ENCODE measurements around the gene USPL1. TPM values are rescaled to one million over a fixed set of nuclear protein-coding genes. Genes with fewer than 3 reads are reported as not detected.

USPL1 gene
- total and polyA plus RNA-seq, 2 of the 13 experiments (the other 11 are each of a cell fraction or from before 2014, with no cell fraction given) = 13.7 to 15.9 TPM

GRCh38 chr13:30660796-30661195 lies 43.1 kb downstream of the USPL1 start (continued):
- TF ChIP-seq ZNF543 (CRISPR knock-in tag; IDR thresholded peaks at IDR 0.05) = no peak

- ChIA-PET CTCF (ENCODE audit: low intra/inter-chr PET ratio, low total read pairs) (no interaction called here), POLR2A (no interaction called here)
- Histone ChIP-seq H3K9ac (ENCODE audit: insufficient read depth, low read depth, low read length) (no peak overlapping the region), H3K27ac (ENCODE audit: extremely low read length, insufficient read depth, low read length) (no peak overlapping the region), H3K36me3 (replicated peaks in 1 of 2; ENCODE audit: control insufficient read depth in 1 of 2, insufficient read depth in 2 of 2, low read length in 2 of 2) (0 out of 5 replicates have a peak, but pooled peaks cover 0 to under 1% of the 10 kb centered on the region in 2 experiments), H3K27me3 (ENCODE audit: control insufficient read depth in 1 of 2, insufficient read depth in 2 of 2, low read length in 2 of 2) (no peaks in the 10 kb centered on the region), H3K79me2 (ENCODE audit: insufficient read depth, low read length) (no peaks in the 10 kb centered on the region), H2AFZ (ENCODE audit: low read length) (no peak overlapping the region), H3K4me3 (replicated peaks in 1 of 3; ENCODE audit: insufficient read depth in 1 of 3, low read depth in 2 of 3, low read length in 3 of 3) (no peak overlapping the region), H3K9me3 (ENCODE audit: low read length) (no peaks in the 10 kb centered on the region), H3K4me2 (ENCODE audit: low read depth, low read length) (no peak overlapping the region), H4K20me1 (ENCODE audit: insufficient read depth, low read length) (no peaks in the 10 kb centered on the region), H3K4me1 (ENCODE audit: insufficient read depth, low read length) (peaks cover 58% of the 10 kb centered on the region)
- ATAC-seq = no peak
- BruUV-seq (replicated peaks) = no TSS peak
- 93% methylated on average over 4 of the region's 4 CpGs for WGBS (ENCODE audit: low lambda C conversion rate)
- FAIRE-seq = no peak
- in situ Hi-C loops (cut with HindIII; ENCODE audit: extremely low pct_ligation_motif_present, low pct_unique_long_range_greater_than_20kb) = no loop called here
- DNase-seq (ENCODE audit: low spot score) = no peak
- intact Hi-C loops (cut with micrococcal nuclease; ENCODE audit: unreplicated experiment) = no loop called here
- TF ChIP-seq, protein P1, sequence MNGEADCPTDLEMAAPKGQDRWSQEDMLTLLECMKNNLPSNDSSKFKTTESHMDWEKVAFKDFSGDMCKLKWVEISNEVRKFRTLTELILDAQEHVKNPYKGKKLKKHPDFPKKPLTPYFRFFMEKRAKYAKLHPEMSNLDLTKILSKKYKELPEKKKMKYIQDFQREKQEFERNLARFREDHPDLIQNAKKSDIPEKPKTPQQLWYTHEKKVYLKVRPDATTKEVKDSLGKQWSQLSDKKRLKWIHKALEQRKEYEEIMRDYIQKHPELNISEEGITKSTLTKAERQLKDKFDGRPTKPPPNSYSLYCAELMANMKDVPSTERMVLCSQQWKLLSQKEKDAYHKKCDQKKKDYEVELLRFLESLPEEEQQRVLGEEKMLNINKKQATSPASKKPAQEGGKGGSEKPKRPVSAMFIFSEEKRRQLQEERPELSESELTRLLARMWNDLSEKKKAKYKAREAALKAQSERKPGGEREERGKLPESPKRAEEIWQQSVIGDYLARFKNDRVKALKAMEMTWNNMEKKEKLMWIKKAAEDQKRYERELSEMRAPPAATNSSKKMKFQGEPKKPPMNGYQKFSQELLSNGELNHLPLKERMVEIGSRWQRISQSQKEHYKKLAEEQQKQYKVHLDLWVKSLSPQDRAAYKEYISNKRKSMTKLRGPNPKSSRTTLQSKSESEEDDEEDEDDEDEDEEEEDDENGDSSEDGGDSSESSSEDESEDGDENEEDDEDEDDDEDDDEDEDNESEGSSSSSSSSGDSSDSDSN (CRISPR knock-in tag; IDR thresholded peaks at IDR 0.05) = no peak
Measured at GRCh38 chr13:30664689-30665275, 47.1 kb downstream of the USPL1 start.

DNA sequence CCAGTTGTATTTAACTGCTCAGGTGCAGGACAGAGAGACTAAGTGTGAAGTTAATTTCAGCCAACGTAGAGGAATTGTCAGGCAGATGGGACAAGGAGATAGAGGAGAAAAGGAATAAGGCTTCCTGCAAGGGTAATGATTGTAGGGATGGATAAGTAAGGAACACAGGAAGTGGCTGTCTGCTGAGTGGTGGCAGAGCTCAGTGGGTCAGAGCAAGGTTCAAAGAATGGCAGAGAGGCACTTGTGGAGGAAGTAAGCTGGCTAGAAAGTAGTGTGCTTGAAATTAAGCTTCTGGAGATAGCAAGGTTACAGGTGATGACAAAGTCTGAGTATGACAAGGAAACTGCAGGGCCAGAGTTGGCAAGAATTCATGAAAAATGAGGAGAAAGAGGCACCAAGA lies 47.9 kb downstream of the USPL1 start:
- ChIA-PET CTCF (ENCODE audit: low intra/inter-chr PET ratio, low total read pairs) (no interaction called here), POLR2A (no interaction called here)
- H4K20me1 ChIP-seq (ENCODE audit: insufficient read depth, low read length) = no peaks in the 10 kb centered on the region
- no peaks in the 10 kb centered on the region for H3K9me3 ChIP-seq (ENCODE audit: low read length)
- no peaks in the 10 kb centered on the region for H3K27me3 ChIP-seq (ENCODE audit: control insufficient read depth in 1 of 2, insufficient read depth in 2 of 2, low read length in 2 of 2)
- in situ Hi-C loops (cut with HindIII; ENCODE audit: extremely low pct_ligation_motif_present, low pct_unique_long_range_greater_than_20kb) = no loop called here
- H3K4me2 ChIP-seq (ENCODE audit: low read depth, low read length) = peak overlapping the region; percentile 34; the same call in 1 of the 2 replicates
- H3K4me3 ChIP-seq (replicated peaks in 1 of 3; ENCODE audit: insufficient read depth in 1 of 3, low read depth in 2 of 3, low read length in 3 of 3) = no peak overlapping the region
- intact Hi-C loops (cut with micrococcal nuclease; ENCODE audit: unreplicated experiment) = no loop called here
- DNase-seq (ENCODE audit: low spot score) (no peak), ATAC-seq (no peak), FAIRE-seq (peak; percentile 39)
- no peaks in the 10 kb centered on the region for H3K79me2 ChIP-seq (ENCODE audit: insufficient read depth, low read length)
- H3K27ac ChIP-seq (ENCODE audit: extremely low read length, insufficient read depth, low read length) = peak overlapping the region; percentile 49
- no peak overlapping the region; the same call in 1 of the 2 replicates for H3K9ac ChIP-seq (ENCODE audit: insufficient read depth, low read depth, low read length)
- no peaks in the 10 kb centered on the region for H3K36me3 ChIP-seq (replicated peaks in 1 of 2; ENCODE audit: control insufficient read depth in 1 of 2, insufficient read depth in 2 of 2, low read length in 2 of 2)
- no TSS peak for BruUV-seq (replicated peaks)
- TF ChIP-seq NFIC (IDR thresholded peaks at IDR 0.05; ENCODE audit: low read length) = no peak
- TF ChIP-seq ZNF670 (CRISPR knock-in tag; IDR thresholded peaks at IDR 0.05; ENCODE audit: borderline replicate concordance) = no peak
- no peak; the same call in 1 of the 2 replicates for TF ChIP-seq GABPB1 (CRISPR knock-in tag; IDR thresholded peaks at IDR 0.05)
- peak; percentile 28; the same call in 1 of the 2 replicates for TF ChIP-seq ELF3 (CRISPR knock-in tag; IDR thresholded peaks at IDR 0.05)
- TF ChIP-seq ELF1 (CRISPR knock-in tag; IDR thresholded peaks at IDR 0.05) = 0 out of 2 replicates have a peak, but pooled peaks have one; percentile 22
- peak; percentile 32; the same call in 1 of the 2 replicates for TF ChIP-seq HNF4A (CRISPR knock-in tag; IDR thresholded peaks at IDR 0.05)
- 0 out of 2 replicates have a peak, but pooled peaks have one; percentile 44 for TF ChIP-seq ZNF644 (CRISPR knock-in tag; IDR thresholded peaks at IDR 0.05; ENCODE audit: low read depth)
- no peak for TF ChIP-seq ZNF414 (CRISPR knock-in tag; IDR thresholded peaks at IDR 0.05)
- H2AFZ ChIP-seq (ENCODE audit: low read length) = peak overlapping the region; percentile 90
- H3K4me1 ChIP-seq (ENCODE audit: insufficient read depth, low read length) = peaks cover 61% of the 10 kb centered on the region
- WGBS (ENCODE audit: low lambda C conversion rate) = 90% methylated on average over 1 of the region's 1 CpG
